Measurements from ENCODE around the gene CLDN19. TPM values are rescaled to one million over a fixed set of nuclear protein-coding genes. Genes with fewer than 3 reads are reported as not detected.
"Not testable (repeated sequence)": the region's sequence is repeated elsewhere in the genome, so short reads cannot be mapped to it uniquely, and the experiment has no call there.

CLDN19 gene
- polyA plus RNA-seq, 2 of the 4 experiments (the other 2 are of a cell fraction), result 0.03 TPM; not detected in 1

- no peak; a peak in 1 of 6 replicates for ATAC-seq
- DNase-seq (ENCODE audit: low read depth in 1 of 2, low spot score in 1 of 2), result no peak
- ChIA-PET POLR2A (no interaction called here), CTCF (no interaction called here)
- Histone ChIP-seq H3K4me2 (no peak overlapping the region), H3K4me3 (no peak overlapping the region), H3K9me3 (no peaks in the 10 kb centered on the region), H3K27ac (no peak overlapping the region), H3K4me1 (no peaks in the 10 kb centered on the region)
- TF ChIP-seq GATA3 (IDR thresholded peaks at IDR 0.05; ENCODE audit: borderline replicate concordance) (no peak), FOSB (CRISPR knock-in tag; IDR thresholded peaks at IDR 0.05) (no peak), ATOH8 (CRISPR knock-in tag; IDR thresholded peaks at IDR 0.05; ENCODE audit: low read depth) (no peak), FOXS1 (CRISPR knock-in tag; IDR thresholded peaks at IDR 0.05) (no peak), MAZ (IDR thresholded peaks at IDR 0.05; ENCODE audit: borderline replicate concordance, low read depth, low read length) (no peak), HOXB5 (CRISPR knock-in tag; IDR thresholded peaks at IDR 0.05) (no peak), BHLHE40 (IDR thresholded peaks at IDR 0.05; ENCODE audit: low read depth, low read length) (no peak), ZC3H11A (IDR thresholded peaks at IDR 0.05) (no peak), RARB (CRISPR knock-in tag; IDR thresholded peaks at IDR 0.05) (no peak), ESRRA (IDR thresholded peaks at IDR 0.05; ENCODE audit: borderline replicate concordance, low read length) (no peak), ZSCAN20 (CRISPR knock-in tag; IDR thresholded peaks at IDR 0.05) (no peak), HDAC2 (IDR thresholded peaks at IDR 0.05) (no peak), MAFK (IDR thresholded peaks at IDR 0.05; ENCODE audit: partially characterized antibody) (no peak), HES2 (IDR thresholded peaks at IDR 0.05) (no peak), CHD2 (IDR thresholded peaks at IDR 0.05; ENCODE audit: low read length, partially characterized antibody) (no peak), EHMT2 (IDR thresholded peaks at IDR 0.05; ENCODE audit: low read depth) (no peak), MAX (IDR thresholded peaks at IDR 0.05) (no peak), CBX2 (IDR thresholded peaks at IDR 0.05; ENCODE audit: borderline replicate concordance, low read depth) (no peak), FOSL2 (IDR thresholded peaks at IDR 0.05) (no peak), FOSL2 (CRISPR knock-in tag; IDR thresholded peaks at IDR 0.05) (no peak)
- WGBS (ENCODE audit: missing lambda C conversion rate), result 100% methylated on average over 1 of the region's 1 CpG
- no peak for FAIRE-seq
Measured at GRCh38 chr1:42720868-42721267, 19.2 kb downstream of the CLDN19 start.

GRCh38 chr1:42714441-42714840 is 25.6 kb downstream of the CLDN19 start:
- H3K4me1 ChIP-seq; FAIRE-seq; H3K4me3 ChIP-seq; CTCF ChIA-PET; H3K27ac ChIP-seq; DNase-seq (ENCODE audit: low read depth in 1 of 2, low spot score in 1 of 2); H3K9me3 ChIP-seq; H3K4me2 ChIP-seq; ATAC-seq: not testable (repeated sequence)
- POLR2A ChIA-PET, result interaction anchor here (0.7 kb wide), 1 partner anchor 1102 kb away, joined by 3 read pairs; no protein-coding TSS in a partner anchor

GRCh38 chr1:42713293-42713692 is 26.7 kb downstream of the CLDN19 start:
- ChIA-PET POLR2A (interaction anchor here (0.9 kb wide), 1 partner anchor 31 kb away, joined by 3 read pairs; the partner anchor contains the start of gene YBX1), CTCF (no interaction called here)
- Histone ChIP-seq H3K9me3 (peaks cover 6% of the 10 kb centered on the region; the same call in 2 of the 3 replicates), H3K4me2 (no peak overlapping the region), H3K4me3 (no peak overlapping the region), H3K27ac (no peak overlapping the region), H3K4me1 (no peaks in the 10 kb centered on the region)
- ATAC-seq (no peak), DNase-seq (ENCODE audit: low read depth in 1 of 2, low spot score in 1 of 2) (no peak), FAIRE-seq (no peak)
- TF ChIP-seq CTCF (IDR thresholded peaks at IDR 0.05), result no peak
- TF ChIP-seq HMGXB4 (CRISPR knock-in tag; IDR thresholded peaks at IDR 0.05; ENCODE audit: borderline replicate concordance), result no peak
- TF ChIP-seq FOSL2 (IDR thresholded peaks at IDR 0.05), result no peak
- TF ChIP-seq FOSL2 (CRISPR knock-in tag; IDR thresholded peaks at IDR 0.05), result no peak
- no peak for TF ChIP-seq BHLHE40 (IDR thresholded peaks at IDR 0.05; ENCODE audit: low read depth, low read length)
- no peak for TF ChIP-seq SMC3 (IDR thresholded peaks at IDR 0.05)
- TF ChIP-seq EP300 (IDR thresholded peaks at IDR 0.05), result no peak
- no peak for TF ChIP-seq KDM5A (IDR thresholded peaks at IDR 0.05)
- no peak for TF ChIP-seq PBX3 (IDR thresholded peaks at IDR 0.05)
- no peak for TF ChIP-seq NFE2L2 (conservative IDR thresholded peaks at IDR 0.05; ENCODE audit: low read length)
- TF ChIP-seq CHD2 (IDR thresholded peaks at IDR 0.05; ENCODE audit: low read length, partially characterized antibody), result no peak
- TF ChIP-seq CEBPB (IDR thresholded peaks at IDR 0.05), result no peak
- no peak for TF ChIP-seq MYC (IDR thresholded peaks at IDR 0.05; ENCODE audit: borderline replicate concordance, low read length)
- TF ChIP-seq CBX8 (IDR thresholded peaks at IDR 0.05), result no peak
- TF ChIP-seq ESRRA (IDR thresholded peaks at IDR 0.05; ENCODE audit: borderline replicate concordance, low read length), result no peak
- TF ChIP-seq HDAC2 (IDR thresholded peaks at IDR 0.05), result no peak
- no peak for TF ChIP-seq RFX5 (IDR thresholded peaks at IDR 0.05)
- no peak for TF ChIP-seq ZC3H11A (IDR thresholded peaks at IDR 0.05)
- no peak for TF ChIP-seq NPAS2 (CRISPR knock-in tag; IDR thresholded peaks at IDR 0.05; ENCODE audit: borderline replicate concordance)

Data from A549 (cell line).